SJCRH30 (cell line): Measurements from ENCODE around the gene GTPBP4. TPM values are rescaled to one million over a fixed set of nuclear protein-coding genes. Genes with fewer than 3 reads are reported as not detected.

Experiments used
- DNase-seq, 2 experiments: peaks; one replicate each; pipeline ENCODE4 v3.0.0-alpha.2; 2015 to 2020
- H3K27ac ChIP-seq: fragments of 250-450 bp; sonication (Bioruptor Pico); 2 replicates; pipeline ENCODE4 v1.5.1; 2020; ENCODE audit warnings: mild to moderate bottlenecking, moderate library complexity
- H3K27me3 ChIP-seq: fragments of 250-450 bp; sonication (Bioruptor Pico); 2 replicates; pipeline ENCODE4 v1.5.1; 2020; ENCODE audit warnings: mild to moderate bottlenecking, moderate library complexity
- H3K36me3 ChIP-seq: fragments of 250-450 bp; sonication (Bioruptor Pico); 2 replicates; pipeline ENCODE4 v1.5.1; 2020; ENCODE audit warnings: mild to moderate bottlenecking, moderate library complexity
- H3K4me1 ChIP-seq: fragments of 250-450 bp; sonication (Bioruptor Pico); 2 replicates; pipeline ENCODE4 v1.5.1; 2020; ENCODE audit warnings: mild to moderate bottlenecking, moderate library complexity
- H3K4me3 ChIP-seq: fragments of 250-450 bp; sonication (Bioruptor Pico); 2 replicates; pipeline ENCODE4 v1.5.1; 2020; ENCODE audit warnings: mild to moderate bottlenecking, moderate library complexity
- H3K9me3 ChIP-seq: fragments of 250-450 bp; sonication (Bioruptor Pico); replicated peaks from 2 replicates; pipeline ENCODE4 v1.5.1; 2020; ENCODE audit warnings: mild to moderate bottlenecking, moderate library complexity
- total RNA-seq: library from RNA; depleted of rRNA; stranded (reverse); fragments of >200 nt; shearing (Covaris generic); gene quantifications from 2 replicates; pipeline ENCODE4 v1.2.3, GENCODE V29; 2014

Gene GTPBP4
- total RNA-seq, 1 experiment from 2014 or later, result 58.5 TPM

DNA sequence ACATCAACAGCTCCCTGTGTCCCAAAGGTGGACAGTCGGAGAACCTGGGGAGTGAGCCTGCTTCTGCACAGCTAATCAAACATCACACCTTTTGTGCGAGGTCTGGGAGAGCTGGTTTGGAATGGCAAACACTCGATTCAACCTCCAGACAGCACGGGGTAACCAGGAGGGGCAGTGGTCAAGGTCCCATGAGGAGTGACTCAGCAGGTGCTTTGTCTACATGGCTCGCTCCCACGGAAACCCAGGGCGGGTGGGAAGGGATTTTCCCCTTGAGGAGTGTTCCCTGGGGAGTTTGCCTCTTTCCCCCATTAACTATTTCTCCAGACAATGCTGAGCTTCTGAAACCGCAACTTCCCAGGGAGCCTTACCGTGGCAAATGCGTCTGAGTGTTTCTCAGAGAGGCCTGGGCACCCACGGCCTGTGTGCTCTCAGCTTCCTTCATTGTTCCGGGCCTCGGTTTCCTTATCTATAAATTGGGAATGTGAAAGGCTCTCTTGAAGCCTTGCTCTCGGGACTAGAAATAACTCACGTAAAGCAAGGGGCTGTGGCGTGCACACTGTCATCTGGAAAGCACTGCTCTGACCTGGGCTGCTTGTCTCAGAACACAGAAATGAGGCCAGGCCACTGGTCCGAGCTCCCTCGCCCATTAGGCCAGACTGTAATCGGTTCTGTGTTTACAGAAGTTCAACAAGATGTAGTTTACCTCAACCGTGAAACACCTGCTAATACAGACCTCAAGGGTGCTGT is 14.0 kb upstream of the GTPBP4 start:
- H3K9me3 ChIP-seq, result peaks cover 6% of the 10 kb centered on the region; the same call in 1 of the 2 replicates
- H3K27me3 ChIP-seq, result no peaks in the 10 kb centered on the region
- DNase-seq, result peak in 1 of 2 experiments; percentile 20
- no peak overlapping the region for H3K27ac ChIP-seq
- peaks cover 3% of the 10 kb centered on the region; the same call in 1 of the 2 replicates for H3K4me1 ChIP-seq
- no peaks in the 10 kb centered on the region for H3K36me3 ChIP-seq
- no peak overlapping the region for H3K4me3 ChIP-seq

DNA sequence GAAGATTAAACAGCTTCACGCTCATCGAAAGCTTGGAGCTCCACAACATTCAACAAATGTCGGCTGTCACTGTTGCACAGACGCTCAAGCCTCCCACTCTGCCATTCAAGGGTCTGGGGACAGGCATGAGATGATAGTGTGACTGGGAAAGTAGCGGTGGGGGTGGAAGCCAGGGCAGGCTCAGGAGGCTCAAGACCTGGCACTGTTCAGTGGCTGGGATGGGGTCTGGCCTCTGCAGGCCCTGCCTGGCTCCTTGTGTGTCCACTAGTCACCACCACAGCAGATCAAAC is 13.5 kb upstream of the GTPBP4 start:
- no peak overlapping the region for H3K4me3 ChIP-seq
- H3K4me1 ChIP-seq, result peaks cover 3% of the 10 kb centered on the region; the same call in 1 of the 2 replicates
- H3K27ac ChIP-seq, result no peak overlapping the region
- DNase-seq, result no peak
- peaks cover 6% of the 10 kb centered on the region; the same call in 1 of the 2 replicates for H3K9me3 ChIP-seq
- no peaks in the 10 kb centered on the region for H3K27me3 ChIP-seq
- H3K36me3 ChIP-seq, result no peaks in the 10 kb centered on the region

DNA sequence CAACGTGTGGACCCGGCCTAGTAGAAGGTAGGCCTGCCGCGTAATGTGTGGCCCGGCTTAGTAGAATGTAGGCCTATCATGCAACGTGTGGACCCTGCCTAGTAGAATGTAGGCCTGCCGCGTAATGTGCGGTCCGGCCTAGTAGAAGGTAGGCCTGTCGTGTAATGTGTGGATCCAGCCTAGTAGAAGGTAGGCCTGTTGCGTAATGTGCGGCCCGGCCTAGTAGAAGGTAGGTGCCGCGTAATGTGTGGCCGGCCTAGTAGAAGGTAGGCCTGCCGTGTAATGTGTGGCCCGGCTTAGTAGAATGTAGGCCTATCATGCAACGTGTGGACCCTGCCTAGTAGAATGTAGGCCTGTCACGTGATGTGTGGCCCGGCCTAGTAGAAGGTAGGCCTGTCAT is 11.9 kb upstream of the GTPBP4 start:
- Histone ChIP-seq H3K36me3 (no peaks in the 10 kb centered on the region), H3K4me1 (peaks cover 3% of the 10 kb centered on the region; the same call in 1 of the 2 replicates), H3K4me3 (no peak overlapping the region), H3K9me3 (peaks cover 6% of the 10 kb centered on the region; the same call in 1 of the 2 replicates), H3K27me3 (no peaks in the 10 kb centered on the region), H3K27ac (no peak overlapping the region)
- no peak for DNase-seq

GRCh38 chr10:978826-979421 is 9.3 kb upstream of the GTPBP4 start:
- Histone ChIP-seq H3K4me3 (no peak overlapping the region), H3K27me3 (no peaks in the 10 kb centered on the region), H3K27ac (no peak overlapping the region), H3K4me1 (no peaks in the 10 kb centered on the region), H3K36me3 (no peaks in the 10 kb centered on the region), H3K9me3 (peaks cover 6% of the 10 kb centered on the region; the same call in 1 of the 2 replicates)
- DNase-seq, result no peak

- peaks cover 6% of the 10 kb centered on the region; the same call in 1 of the 2 replicates for H3K9me3 ChIP-seq
Measured at GRCh38 chr10:980468-981093, 7.7 kb upstream of the GTPBP4 start.

DNA sequence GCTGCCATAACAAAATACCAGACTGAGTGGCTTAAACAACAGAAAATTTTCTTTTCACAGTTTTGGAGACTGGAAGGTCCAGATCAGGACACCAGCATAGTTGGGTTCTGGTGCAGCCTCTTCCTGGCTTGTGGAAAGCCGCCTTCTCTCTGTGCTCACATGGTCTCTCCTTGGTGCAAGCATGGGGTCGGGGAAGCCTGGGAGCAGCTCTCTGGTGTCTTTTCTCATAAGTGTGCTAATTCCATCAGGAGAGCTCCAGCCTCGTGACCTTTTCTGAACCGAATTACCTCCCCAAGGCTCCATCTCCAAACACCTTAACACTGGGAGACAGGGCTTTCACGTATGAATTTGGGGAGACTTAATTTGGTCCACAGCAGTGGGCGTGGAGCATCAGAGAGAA is 4.8 kb upstream of the GTPBP4 start:
- Histone ChIP-seq H3K27me3 (no peaks in the 10 kb centered on the region), H3K4me1 (peaks cover 3% of the 10 kb centered on the region; the same call in 1 of the 2 replicates), H3K9me3 (peaks cover 6% of the 10 kb centered on the region; the same call in 1 of the 2 replicates), H3K36me3 (no peaks in the 10 kb centered on the region), H3K4me3 (no peak overlapping the region), H3K27ac (no peak overlapping the region)
- DNase-seq, result no peak

More at GRCh38 chr10:980468-981093, 7.7 kb upstream of the GTPBP4 start:
- Histone ChIP-seq H3K27me3 (no peaks in the 10 kb centered on the region), H3K4me3 (no peak overlapping the region), H3K27ac (no peak overlapping the region), H3K4me1 (no peaks in the 10 kb centered on the region), H3K36me3 (no peaks in the 10 kb centered on the region)
- DNase-seq, result no peak

DNA sequence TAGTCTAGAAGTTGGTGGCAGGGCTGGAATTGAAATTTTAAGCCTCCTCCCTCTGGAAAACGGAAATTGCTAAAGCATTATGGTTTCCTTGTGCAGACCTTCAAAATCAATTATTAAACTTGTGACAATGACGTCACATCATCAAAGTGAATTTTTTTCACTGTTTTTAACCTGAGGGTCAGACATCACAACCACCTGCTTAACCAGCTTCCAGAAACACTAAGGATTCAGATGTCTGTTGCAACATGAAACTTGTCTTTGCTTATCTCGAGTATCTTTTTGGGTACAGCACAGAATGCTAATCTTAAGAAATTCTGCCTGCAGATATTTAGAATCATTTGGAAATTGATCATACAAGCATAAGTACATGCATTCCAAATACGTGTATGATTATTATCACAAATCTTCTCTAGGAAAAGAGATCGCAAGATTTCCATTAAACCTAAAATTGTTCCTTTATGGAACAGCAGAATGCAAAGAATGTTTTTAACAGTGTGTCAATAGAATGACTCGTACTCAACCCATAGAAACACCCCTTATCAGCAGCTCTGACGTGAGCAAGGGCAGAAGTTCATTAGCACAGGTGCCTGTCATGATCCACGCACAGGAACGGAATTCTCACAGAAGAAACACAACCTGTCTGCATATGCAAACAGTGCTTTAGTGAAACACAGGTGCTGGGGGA is 4.1 kb upstream of the GTPBP4 start:
- DNase-seq, result no peak
- no peak overlapping the region for H3K27ac ChIP-seq
- H3K27me3 ChIP-seq, result no peaks in the 10 kb centered on the region
- H3K4me3 ChIP-seq, result no peak overlapping the region
- peaks cover 3% of the 10 kb centered on the region; the same call in 1 of the 2 replicates for H3K4me1 ChIP-seq
- peaks cover under 1% of the 10 kb centered on the region; the same call in 1 of the 2 replicates for H3K9me3 ChIP-seq
- no peaks in the 10 kb centered on the region for H3K36me3 ChIP-seq

- DNase-seq, result no peak
- no peaks in the 10 kb centered on the region for H3K36me3 ChIP-seq
- peaks cover 3% of the 10 kb centered on the region; the same call in 1 of the 2 replicates for H3K4me1 ChIP-seq
- no peak overlapping the region for H3K4me3 ChIP-seq
- H3K9me3 ChIP-seq, result no peaks in the 10 kb centered on the region
- no peak overlapping the region for H3K27ac ChIP-seq
- no peaks in the 10 kb centered on the region for H3K27me3 ChIP-seq
Measured at GRCh38 chr10:985361-985760, 2.9 kb upstream of the GTPBP4 start.

- H3K4me3 ChIP-seq, result no peak overlapping the region
- no peak for DNase-seq
- H3K9me3 ChIP-seq, result no peaks in the 10 kb centered on the region
- peaks cover under 1% of the 10 kb centered on the region; the same call in 1 of the 2 replicates for H3K36me3 ChIP-seq
- H3K4me1 ChIP-seq, result peaks cover 3% of the 10 kb centered on the region; the same call in 1 of the 2 replicates
- H3K27me3 ChIP-seq, result no peaks in the 10 kb centered on the region
- no peak overlapping the region for H3K27ac ChIP-seq
Measured at GRCh38 chr10:986137-986825, 2.0 kb upstream of the GTPBP4 start.

- peaks cover 3% of the 10 kb centered on the region; the same call in 1 of the 2 replicates for H3K4me1 ChIP-seq
- peaks cover 2% of the 10 kb centered on the region; the same call in 1 of the 2 replicates for H3K36me3 ChIP-seq
- no peak overlapping the region for H3K27ac ChIP-seq
- H3K27me3 ChIP-seq, result no peaks in the 10 kb centered on the region
- no peak for DNase-seq
- H3K4me3 ChIP-seq, result peak overlapping the region; percentile 71
- H3K9me3 ChIP-seq, result no peaks in the 10 kb centered on the region
Measured at GRCh38 chr10:986881-987619, 1.2 kb upstream of the GTPBP4 start.

GRCh38 chr10:987620-987869 is 689 bp upstream of the GTPBP4 start:
- peak in 1 of 2 experiments; percentile 28 for DNase-seq
- H3K4me3 ChIP-seq, result peak overlapping the region; percentile 71
- H3K36me3 ChIP-seq, result peaks cover 5% of the 10 kb centered on the region; the same call in 1 of the 2 replicates
- no peaks in the 10 kb centered on the region for H3K27me3 ChIP-seq
- peaks cover 3% of the 10 kb centered on the region; the same call in 1 of the 2 replicates for H3K4me1 ChIP-seq
- H3K9me3 ChIP-seq, result no peaks in the 10 kb centered on the region
- peak overlapping the region; percentile 71 for H3K27ac ChIP-seq

GRCh38 chr10:988667-989545 is 672 bp downstream of the GTPBP4 start:
- peaks cover 3% of the 10 kb centered on the region; the same call in 1 of the 2 replicates for H3K4me1 ChIP-seq
- no peak for DNase-seq
- H3K4me3 ChIP-seq, result peak overlapping the region; percentile 71
- H3K36me3 ChIP-seq, result peaks cover 8% of the 10 kb centered on the region
- peak overlapping the region; percentile 71 for H3K27ac ChIP-seq
- H3K27me3 ChIP-seq, result no peaks in the 10 kb centered on the region
- H3K9me3 ChIP-seq, result no peaks in the 10 kb centered on the region

DNA sequence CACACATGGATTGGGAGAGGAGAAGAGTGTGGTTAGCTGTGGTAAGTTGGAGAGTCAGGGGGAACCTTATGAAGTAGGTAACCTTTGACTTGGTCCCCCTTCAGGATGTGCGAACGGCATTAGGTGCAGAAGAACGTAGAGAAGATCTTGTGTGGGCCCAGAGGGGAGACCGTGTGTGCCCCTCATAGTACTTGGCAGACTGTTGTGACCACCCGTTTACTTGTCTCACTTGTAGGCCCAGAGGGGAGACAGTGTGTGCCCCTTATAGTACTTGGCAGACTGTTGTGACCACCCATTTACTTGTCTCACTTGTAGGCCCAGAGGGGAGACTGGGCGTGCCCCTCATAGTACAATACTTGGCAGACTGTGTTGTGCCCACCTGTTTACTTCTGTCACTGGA is 2.6 kb downstream of the GTPBP4 start:
- Histone ChIP-seq H3K36me3 (peaks cover 17% of the 10 kb centered on the region), H3K9me3 (no peaks in the 10 kb centered on the region), H3K27me3 (no peaks in the 10 kb centered on the region), H3K4me1 (peaks cover 3% of the 10 kb centered on the region; the same call in 1 of the 2 replicates), H3K27ac (no peak overlapping the region), H3K4me3 (no peak overlapping the region)
- peak in 1 of 2 experiments; percentile 26 for DNase-seq
